HepG2 (cell line): ENCODE measurements around the gene SLC22A5. TPM values are rescaled to one million over a fixed set of nuclear protein-coding genes. Genes with fewer than 3 reads are reported as not detected.

ENCODE experiments used
- KDM5B ChIP-seq: sonication (generic); formaldehyde crosslinking; IDR thresholded peaks from 2 replicates; pipeline ENCODE4 v1.4.0; 2020; ENCODE audit warnings: missing genetic modification reagents, mild to moderate bottlenecking, borderline replicate concordance
- KMT2A ChIP-seq: sonication (generic); formaldehyde crosslinking; IDR thresholded peaks from 2 replicates; pipeline ENCODE4 v1.4.0; 2020; ENCODE audit warnings: missing genetic modification reagents
- MYNN ChIP-seq: sonication (generic); formaldehyde crosslinking; IDR thresholded peaks from 2 replicates; pipeline ENCODE4 v1.4.0; 2020; ENCODE audit warnings: mild to moderate bottlenecking, low read depth, missing genetic modification reagents
- NFE2L1 ChIP-seq: sonication (generic); formaldehyde crosslinking; IDR thresholded peaks from 2 replicates; pipeline ENCODE4 v1.4.0; 2020; ENCODE audit warnings: missing genetic modification reagents, mild to moderate bottlenecking, borderline replicate concordance
- RARG ChIP-seq: sonication (generic); formaldehyde crosslinking; IDR thresholded peaks from 2 replicates; pipeline ENCODE4 v1.4.0; 2020; ENCODE audit warnings: low read depth, mild to moderate bottlenecking, missing genetic modification reagents
- ZBTB38 ChIP-seq: sonication (generic); formaldehyde crosslinking; IDR thresholded peaks from 2 replicates; pipeline ENCODE4 v1.5.1; 2020; ENCODE audit warnings: mild to moderate bottlenecking, missing genetic modification reagents
- ZNF430 ChIP-seq: sonication (generic); formaldehyde crosslinking; IDR thresholded peaks from 2 replicates; pipeline ENCODE4 v1.9.0; 2021; ENCODE audit warnings: mild to moderate bottlenecking, missing genetic modification reagents
- ZNF550 ChIP-seq: sonication (generic); formaldehyde crosslinking; IDR thresholded peaks from 2 replicates; pipeline ENCODE4 v1.4.0; 2020; ENCODE audit warnings: mild to moderate bottlenecking, missing genetic modification reagents, borderline replicate concordance
- polyA plus RNA-seq, 8 experiments: library from polyadenylated mRNA; depleted of rRNA in 3 of 8; stranded (reverse) in 7 of 8; unstranded in 1 of 8; fragments of >200 nt; fragmentation: Illumina TruSeq in 4 of 8; extraction: Trizol in 4 of 8; gene quantifications; 2 replicates each; pipeline versions ENCODE4 v1.2.1 to v1.2.3, GENCODE V29; 2011 to 2016; ENCODE audit warnings: low read depth in 4 of 8, missing spikeins in 1 of 8, mixed read lengths in 1 of 8; ENCODE audit not compliant: insufficient read depth in 1 of 8
- total RNA-seq, 5 experiments: library from RNA; depleted of rRNA; stranded (reverse); fragments of >200 nt; fragmentation: Illumina TruSeq; extraction: Trizol; gene quantifications; 2 replicates each; pipeline ENCODE4 v1.2.3, GENCODE V29; 2016; ENCODE audit warnings: low read depth in 1 of 5
- TF ChIP-seq, protein P1 (sequence below), 2 experiments: fragments of 450-650 bp in 1 of 2; sonication (generic) in 1 of 2; formaldehyde crosslinking in 1 of 2; IDR thresholded peaks; 2 replicates each; pipeline versions ENCODE4 v1.6.1 to v1.8.0; 2016 to 2022; ENCODE audit warnings: antibody characterized with exemption in 1 of 2, mild to moderate bottlenecking in 1 of 2, missing genetic modification reagents in 1 of 2
- TF ChIP-seq, protein P2 (sequence below): sonication (generic); formaldehyde crosslinking; IDR thresholded peaks from 2 replicates; pipeline ENCODE4 v1.9.0; 2021; ENCODE audit warnings: missing genetic modification reagents, mild to moderate bottlenecking, borderline replicate concordance
- TF ChIP-seq, protein P3 (sequence below): sonication (generic); formaldehyde crosslinking; IDR thresholded peaks from 2 replicates; pipeline ENCODE4 v1.9.0; 2022; ENCODE audit warnings: missing genetic modification reagents, mild to moderate bottlenecking, borderline replicate concordance
- TF ChIP-seq, protein P4 (sequence below): sonication (generic); formaldehyde crosslinking; IDR thresholded peaks from 2 replicates; pipeline ENCODE4 v1.4.0; 2020; ENCODE audit warnings: mild to moderate bottlenecking, low read depth, missing genetic modification reagents
- TF ChIP-seq, protein P5 (sequence below): sonication (generic); formaldehyde crosslinking; conservative IDR thresholded peaks from 2 replicates; pipeline ENCODE4 v1.8.0; 2022; ENCODE audit warnings: low read depth, missing genetic modification reagents

The SLC22A5 gene
- total and polyA plus RNA-seq, 2 of the 13 experiments (the other 11 are each of a cell fraction or from before 2014, with no cell fraction given), result 7.1 to 15.1 TPM

DNA sequence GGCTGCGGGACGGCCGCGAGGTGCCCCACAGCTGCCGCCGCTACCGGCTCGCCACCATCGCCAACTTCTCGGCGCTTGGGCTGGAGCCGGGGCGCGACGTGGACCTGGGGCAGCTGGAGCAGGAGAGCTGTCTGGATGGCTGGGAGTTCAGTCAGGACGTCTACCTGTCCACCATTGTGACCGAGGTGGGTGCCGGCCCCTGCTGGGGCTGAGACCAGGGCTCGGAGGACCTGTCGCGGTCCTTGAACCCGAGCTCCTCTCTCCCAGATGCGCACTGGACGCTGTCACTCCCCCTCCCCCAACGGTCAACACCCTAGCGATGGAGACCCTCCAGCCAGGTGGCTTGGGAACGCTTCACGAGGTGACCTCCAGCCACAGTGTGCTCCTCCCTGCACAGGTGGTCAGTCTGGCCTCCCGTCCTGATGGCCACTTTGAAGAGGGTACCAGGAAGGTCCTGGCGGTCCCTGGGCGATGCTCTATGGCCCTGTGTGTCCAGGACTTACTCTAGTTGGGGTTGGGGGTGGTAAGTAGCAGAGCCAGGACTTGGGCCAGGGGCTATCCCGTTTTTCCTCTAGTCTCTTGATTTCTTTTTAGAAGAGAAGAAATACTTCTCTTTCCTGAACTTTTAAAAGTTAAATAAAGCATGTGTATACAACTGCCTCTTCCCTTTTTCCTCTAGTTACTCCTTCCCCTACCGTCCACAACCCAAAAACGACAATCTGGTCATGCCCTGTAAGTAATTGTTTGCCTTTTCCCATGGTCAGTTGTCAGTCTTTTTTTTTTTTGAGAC is 866 bp downstream of the SLC22A5 start (continued):
- TF ChIP-seq, protein P1, sequence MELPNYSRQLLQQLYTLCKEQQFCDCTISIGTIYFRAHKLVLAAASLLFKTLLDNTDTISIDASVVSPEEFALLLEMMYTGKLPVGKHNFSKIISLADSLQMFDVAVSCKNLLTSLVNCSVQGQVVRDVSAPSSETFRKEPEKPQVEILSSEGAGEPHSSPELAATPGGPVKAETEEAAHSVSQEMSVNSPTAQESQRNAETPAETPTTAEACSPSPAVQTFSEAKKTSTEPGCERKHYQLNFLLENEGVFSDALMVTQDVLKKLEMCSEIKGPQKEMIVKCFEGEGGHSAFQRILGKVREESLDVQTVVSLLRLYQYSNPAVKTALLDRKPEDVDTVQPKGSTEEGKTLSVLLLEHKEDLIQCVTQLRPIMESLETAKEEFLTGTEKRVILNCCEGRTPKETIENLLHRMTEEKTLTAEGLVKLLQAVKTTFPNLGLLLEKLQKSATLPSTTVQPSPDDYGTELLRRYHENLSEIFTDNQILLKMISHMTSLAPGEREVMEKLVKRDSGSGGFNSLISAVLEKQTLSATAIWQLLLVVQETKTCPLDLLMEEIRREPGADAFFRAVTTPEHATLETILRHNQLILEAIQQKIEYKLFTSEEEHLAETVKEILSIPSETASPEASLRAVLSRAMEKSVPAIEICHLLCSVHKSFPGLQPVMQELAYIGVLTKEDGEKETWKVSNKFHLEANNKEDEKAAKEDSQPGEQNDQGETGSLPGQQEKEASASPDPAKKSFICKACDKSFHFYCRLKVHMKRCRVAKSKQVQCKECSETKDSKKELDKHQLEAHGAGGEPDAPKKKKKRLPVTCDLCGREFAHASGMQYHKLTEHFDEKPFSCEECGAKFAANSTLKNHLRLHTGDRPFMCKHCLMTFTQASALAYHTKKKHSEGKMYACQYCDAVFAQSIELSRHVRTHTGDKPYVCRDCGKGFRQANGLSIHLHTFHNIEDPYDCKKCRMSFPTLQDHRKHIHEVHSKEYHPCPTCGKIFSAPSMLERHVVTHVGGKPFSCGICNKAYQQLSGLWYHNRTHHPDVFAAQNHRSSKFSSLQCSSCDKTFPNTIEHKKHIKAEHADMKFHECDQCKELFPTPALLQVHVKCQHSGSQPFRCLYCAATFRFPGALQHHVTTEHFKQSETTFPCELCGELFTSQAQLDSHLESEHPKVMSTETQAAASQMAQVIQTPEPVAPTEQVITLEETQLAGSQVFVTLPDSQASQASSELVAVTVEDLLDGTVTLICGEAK (IDR thresholded peaks at IDR 0.05), result no peak
- TF ChIP-seq, protein P1 (CRISPR knock-in tag; IDR thresholded peaks at IDR 0.05), result no peak; the same call in 1 of the 2 replicates
- TF ChIP-seq KDM5B (CRISPR knock-in tag) (peak; percentile 1; the same call in 1 of the 2 replicates), ZBTB38 (CRISPR knock-in tag) (no peak), MYNN (no peak), ZNF430 (CRISPR knock-in tag) (no peak), NFE2L1 (CRISPR knock-in tag) (no peak), KMT2A (0 out of 2 replicates have a peak, but pooled peaks have one; percentile 61), RARG (CRISPR knock-in tag) (no peak), ZNF550 (CRISPR knock-in tag) (no peak; the same call in 1 of the 2 replicates)
- TF ChIP-seq, protein P2, sequence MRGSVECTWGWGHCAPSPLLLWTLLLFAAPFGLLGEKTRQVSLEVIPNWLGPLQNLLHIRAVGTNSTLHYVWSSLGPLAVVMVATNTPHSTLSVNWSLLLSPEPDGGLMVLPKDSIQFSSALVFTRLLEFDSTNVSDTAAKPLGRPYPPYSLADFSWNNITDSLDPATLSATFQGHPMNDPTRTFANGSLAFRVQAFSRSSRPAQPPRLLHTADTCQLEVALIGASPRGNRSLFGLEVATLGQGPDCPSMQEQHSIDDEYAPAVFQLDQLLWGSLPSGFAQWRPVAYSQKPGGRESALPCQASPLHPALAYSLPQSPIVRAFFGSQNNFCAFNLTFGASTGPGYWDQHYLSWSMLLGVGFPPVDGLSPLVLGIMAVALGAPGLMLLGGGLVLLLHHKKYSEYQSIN (CRISPR knock-in tag), result no peak
- TF ChIP-seq, protein P3, sequence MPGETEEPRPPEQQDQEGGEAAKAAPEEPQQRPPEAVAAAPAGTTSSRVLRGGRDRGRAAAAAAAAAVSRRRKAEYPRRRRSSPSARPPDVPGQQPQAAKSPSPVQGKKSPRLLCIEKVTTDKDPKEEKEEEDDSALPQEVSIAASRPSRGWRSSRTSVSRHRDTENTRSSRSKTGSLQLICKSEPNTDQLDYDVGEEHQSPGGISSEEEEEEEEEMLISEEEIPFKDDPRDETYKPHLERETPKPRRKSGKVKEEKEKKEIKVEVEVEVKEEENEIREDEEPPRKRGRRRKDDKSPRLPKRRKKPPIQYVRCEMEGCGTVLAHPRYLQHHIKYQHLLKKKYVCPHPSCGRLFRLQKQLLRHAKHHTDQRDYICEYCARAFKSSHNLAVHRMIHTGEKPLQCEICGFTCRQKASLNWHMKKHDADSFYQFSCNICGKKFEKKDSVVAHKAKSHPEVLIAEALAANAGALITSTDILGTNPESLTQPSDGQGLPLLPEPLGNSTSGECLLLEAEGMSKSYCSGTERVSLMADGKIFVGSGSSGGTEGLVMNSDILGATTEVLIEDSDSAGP (CRISPR knock-in tag), result no peak; the same call in 1 of the 2 replicates
- TF ChIP-seq, protein P4, sequence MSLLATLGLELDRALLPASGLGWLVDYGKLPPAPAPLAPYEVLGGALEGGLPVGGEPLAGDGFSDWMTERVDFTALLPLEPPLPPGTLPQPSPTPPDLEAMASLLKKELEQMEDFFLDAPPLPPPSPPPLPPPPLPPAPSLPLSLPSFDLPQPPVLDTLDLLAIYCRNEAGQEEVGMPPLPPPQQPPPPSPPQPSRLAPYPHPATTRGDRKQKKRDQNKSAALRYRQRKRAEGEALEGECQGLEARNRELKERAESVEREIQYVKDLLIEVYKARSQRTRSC, result no peak
- TF ChIP-seq, protein P5, sequence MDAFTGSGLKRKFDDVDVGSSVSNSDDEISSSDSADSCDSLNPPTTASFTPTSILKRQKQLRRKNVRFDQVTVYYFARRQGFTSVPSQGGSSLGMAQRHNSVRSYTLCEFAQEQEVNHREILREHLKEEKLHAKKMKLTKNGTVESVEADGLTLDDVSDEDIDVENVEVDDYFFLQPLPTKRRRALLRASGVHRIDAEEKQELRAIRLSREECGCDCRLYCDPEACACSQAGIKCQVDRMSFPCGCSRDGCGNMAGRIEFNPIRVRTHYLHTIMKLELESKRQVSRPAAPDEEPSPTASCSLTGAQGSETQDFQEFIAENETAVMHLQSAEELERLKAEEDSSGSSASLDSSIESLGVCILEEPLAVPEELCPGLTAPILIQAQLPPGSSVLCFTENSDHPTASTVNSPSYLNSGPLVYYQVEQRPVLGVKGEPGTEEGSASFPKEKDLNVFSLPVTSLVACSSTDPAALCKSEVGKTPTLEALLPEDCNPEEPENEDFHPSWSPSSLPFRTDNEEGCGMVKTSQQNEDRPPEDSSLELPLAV (CRISPR knock-in tag), result no peak
